WI38 (cell line): Measurements from ENCODE around the gene LGALS3BP.
"Not testable (repeated sequence)": the region's sequence is repeated elsewhere in the genome, so short reads cannot be mapped to it uniquely, and the experiment has no call there.

Source experiments
- H3K4me3 ChIP-seq: 2 replicates; pipeline ENCODE4 v1.5.1; 2011; ENCODE audit warnings: low read depth, mild to moderate bottlenecking, control low read depth, low read length
- TF ChIP-seq, protein P1 (sequence below): IDR thresholded peaks from 2 replicates; pipeline ENCODE4 v1.5.1; 2012; ENCODE audit warnings: low read depth, mild to moderate bottlenecking, control low read depth, low read length

LGALS3BP gene

DNA sequence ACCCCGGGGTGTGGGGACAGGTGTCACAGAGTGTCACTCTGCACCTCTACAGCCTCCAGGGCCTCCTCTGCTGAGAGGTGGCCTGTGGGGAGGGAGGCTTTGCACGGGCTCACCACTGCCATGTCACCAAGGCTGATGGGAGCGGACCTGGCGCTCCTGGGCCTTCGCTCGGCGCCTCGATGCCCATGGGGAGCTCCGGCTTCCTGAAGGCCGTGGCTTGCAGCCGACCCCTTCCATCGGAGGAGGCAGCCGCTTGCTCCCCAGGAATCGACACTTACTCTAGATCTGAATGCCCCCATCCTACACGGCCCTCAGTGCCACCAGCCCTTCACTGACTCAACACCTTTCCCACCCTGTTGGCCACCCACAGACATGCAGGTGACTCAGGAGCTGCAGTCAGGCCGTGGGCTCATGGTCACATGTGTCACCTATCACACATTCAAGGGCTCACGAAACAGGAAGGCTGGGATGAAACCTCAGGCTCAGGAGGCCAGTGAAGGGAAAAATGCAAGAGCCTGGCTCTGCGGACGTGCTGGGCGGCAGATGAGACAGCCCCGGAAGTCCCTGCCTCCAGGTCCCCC, 11.9 kb downstream of the LGALS3BP start:
- H3K4me3 ChIP-seq = no peak overlapping the region
- TF ChIP-seq, protein P1, sequence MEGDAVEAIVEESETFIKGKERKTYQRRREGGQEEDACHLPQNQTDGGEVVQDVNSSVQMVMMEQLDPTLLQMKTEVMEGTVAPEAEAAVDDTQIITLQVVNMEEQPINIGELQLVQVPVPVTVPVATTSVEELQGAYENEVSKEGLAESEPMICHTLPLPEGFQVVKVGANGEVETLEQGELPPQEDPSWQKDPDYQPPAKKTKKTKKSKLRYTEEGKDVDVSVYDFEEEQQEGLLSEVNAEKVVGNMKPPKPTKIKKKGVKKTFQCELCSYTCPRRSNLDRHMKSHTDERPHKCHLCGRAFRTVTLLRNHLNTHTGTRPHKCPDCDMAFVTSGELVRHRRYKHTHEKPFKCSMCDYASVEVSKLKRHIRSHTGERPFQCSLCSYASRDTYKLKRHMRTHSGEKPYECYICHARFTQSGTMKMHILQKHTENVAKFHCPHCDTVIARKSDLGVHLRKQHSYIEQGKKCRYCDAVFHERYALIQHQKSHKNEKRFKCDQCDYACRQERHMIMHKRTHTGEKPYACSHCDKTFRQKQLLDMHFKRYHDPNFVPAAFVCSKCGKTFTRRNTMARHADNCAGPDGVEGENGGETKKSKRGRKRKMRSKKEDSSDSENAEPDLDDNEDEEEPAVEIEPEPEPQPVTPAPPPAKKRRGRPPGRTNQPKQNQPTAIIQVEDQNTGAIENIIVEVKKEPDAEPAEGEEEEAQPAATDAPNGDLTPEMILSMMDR = no peak

DNA sequence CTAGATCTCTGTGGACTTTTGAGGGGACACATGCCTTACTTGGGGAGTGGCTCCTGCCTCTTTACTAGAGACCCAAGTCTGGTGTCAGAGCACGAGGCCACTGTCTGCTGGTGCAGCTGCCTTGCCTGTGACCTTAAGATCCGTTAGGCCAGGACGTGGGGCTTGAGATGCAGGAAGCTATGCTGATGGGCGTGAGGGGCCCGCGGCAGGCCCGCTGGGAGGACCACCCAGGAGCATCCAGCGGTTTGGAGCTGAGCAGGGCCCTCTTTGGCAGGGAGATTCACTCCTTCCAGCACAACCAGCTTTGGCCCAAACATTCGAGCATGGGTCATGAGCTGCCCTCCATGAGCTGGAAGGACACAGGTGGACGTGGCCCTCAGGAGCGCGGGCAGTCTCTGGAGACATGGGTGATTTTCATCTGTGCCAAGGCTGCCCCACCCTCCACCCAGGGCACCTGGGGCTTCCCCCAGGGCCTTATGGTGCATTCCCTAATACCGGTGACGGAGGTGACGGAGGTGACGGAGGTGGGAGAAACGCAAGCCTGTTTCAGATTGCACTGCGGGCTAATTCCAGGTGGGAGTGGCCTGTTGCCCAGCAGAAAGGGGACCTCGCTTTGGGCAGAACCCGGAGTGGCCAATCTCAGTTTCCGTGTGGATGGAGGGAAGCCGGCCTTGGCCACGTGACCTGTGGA, 12.7 kb downstream of the LGALS3BP start:
- TF ChIP-seq, protein P1 = no peak
- no peak overlapping the region for H3K4me3 ChIP-seq

DNA sequence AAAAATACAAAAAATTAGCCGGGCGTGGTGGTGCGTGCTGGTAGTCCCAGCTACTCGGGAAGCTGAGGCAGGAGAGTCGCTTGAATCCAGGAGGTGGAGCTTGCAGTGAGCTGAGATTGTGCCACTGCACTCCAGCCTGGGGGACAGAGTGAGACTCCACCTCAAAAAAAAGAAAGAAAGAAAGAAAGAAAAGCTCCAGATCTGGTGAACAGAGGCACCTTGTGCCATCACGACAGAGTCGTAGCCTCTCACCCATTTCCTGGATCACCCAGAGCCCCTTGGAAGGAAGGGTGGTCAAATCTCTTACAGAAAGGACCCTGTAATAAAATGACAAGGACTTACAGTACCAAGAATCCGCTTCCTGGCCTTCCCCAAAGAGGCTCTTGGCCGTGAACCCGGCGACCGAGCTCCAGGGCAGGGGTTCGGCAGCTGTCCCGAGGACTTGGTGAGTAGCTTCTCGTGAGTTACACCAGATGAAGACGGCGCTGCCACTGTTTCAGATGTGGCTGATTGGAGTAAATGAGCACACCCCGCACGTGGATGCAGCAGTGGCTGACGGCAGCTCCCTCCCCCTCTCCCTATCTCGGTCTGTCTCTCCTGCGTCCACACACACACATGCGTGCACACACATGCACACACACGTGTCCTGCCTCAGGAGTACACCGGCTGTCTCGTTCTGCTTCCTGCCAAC, 13.5 kb downstream of the LGALS3BP start:
- no peak overlapping the region for H3K4me3 ChIP-seq
- TF ChIP-seq, protein P1 = no peak

DNA sequence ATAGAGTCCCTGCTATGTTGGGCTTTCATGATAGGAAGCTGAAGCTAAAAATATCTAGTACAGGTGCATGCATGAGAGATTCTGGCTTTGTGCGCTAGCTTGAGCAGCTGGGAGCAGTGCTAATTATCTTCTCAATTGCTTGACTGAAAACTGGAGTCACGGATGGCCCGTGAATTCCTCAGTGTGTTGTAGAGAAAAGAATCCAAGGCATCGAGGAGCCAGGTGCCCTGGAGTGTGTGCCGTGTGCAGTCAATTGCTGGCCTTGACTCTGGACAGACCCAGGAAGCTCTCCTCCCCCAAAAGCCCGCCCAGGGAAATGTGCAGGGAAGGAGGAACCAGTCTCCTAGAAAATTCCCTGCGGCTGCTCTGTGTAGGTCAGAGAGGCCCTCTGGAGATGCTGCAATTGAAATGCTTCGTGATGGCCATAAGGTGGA, 14.2 kb downstream of the LGALS3BP start:
- no peak overlapping the region for H3K4me3 ChIP-seq
- TF ChIP-seq, protein P1 = no peak

DNA sequence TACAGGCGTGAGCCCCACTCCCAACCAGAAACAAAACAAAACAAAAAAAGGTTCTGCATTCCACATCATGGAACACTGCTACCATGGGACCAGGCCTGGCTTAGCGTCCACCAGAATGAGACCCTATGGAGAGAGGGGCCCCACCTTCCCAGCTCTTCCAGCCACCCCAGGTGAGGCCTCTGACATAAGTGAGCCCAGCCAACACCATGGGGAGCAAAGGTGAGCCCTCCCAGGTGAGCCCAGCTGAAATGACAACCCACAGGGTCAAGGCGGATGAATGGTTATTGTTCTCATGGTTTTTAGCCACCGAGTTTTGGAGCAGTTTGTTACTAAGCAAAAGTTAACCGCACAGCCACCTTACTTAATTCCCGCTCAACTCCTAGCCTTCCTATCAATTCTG, 16.3 kb downstream of the LGALS3BP start:
- TF ChIP-seq, protein P1 = no peak
- no peak overlapping the region for H3K4me3 ChIP-seq

DNA sequence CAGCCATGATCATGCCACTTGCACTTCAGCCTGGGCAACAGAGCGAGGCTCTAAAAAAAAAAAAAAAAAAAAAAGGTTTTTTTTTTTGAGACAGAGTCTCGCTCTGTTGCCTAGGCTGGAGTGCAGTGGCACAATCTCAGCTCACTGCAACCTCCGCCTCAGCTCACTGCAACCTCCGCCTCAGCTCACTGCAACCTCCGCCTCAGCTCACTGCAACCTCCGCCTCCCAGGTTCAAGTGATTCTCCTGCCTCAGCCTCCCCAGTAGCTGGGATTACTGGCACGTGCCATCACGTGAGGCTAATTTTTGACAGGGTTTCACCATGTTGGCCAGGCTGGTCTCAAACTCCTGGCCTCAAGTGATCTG, 16.8 kb downstream of the LGALS3BP start:
- H3K4me3 ChIP-seq = not testable (repeated sequence)

DNA sequence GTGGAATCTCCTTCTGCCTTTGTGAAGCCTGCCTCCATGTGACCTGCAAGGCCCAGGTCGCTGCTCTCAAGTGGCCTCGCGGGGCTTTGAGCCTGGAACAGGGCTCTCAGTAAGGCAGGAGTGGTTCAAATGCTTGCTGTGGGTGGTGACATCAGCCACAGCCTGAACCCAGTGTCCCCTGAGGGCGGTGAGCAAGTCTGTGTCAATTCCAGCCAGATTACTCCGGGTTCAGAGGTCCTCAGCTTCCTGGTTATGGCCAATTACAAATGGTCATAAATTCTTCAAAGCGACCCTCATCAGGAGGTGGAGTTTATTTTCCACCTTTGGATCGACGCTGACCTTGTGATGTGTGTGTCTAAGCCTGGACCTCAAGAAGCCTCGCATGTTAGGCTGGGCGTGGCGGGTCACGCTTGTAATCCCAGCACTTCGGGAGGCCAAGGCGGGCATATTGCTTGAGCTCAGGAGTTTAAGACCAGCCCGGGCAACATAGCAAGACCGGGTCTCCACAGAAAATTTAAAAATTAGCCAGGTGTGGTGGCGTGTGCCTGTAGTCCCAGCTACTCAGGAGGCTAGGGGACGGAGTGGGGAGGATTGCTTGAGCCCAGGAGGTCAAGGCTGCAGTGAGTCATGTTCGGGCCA, 17.3 kb downstream of the LGALS3BP start:
- no peak overlapping the region for H3K4me3 ChIP-seq
- TF ChIP-seq, protein P1 = no peak
